Measurements from ENCODE around the gene OR4Q2. TPM values are rescaled to one million over a fixed set of nuclear protein-coding genes. Genes with fewer than 3 reads are reported as not detected.
"Not testable (repeated sequence)": the region's sequence is repeated elsewhere in the genome, so short reads cannot be mapped to it uniquely, and the experiment has no call there.

Gene OR4Q2
- not detected for total RNA-seq

DNA sequence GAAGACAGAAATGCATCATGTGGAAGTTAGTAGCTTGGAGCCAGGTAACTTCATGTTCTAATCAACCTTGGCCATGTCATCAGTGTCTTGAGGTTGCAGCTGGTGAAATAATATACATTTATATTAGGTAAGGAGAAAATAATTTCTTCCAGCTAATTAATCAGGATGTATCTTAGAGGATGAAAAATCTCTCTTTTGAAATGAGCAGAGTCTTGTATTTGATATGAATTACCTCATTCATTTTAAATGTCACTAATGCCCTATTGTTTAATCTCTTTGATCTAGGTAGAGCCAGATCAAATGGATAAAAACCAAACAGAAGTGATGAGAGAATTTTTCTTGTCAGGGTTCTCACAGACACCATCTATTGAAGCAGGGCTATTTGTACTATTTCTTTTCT, at the start of gene OR4Q2:
OR4Q2 (plus strand) TSS at position 301 of the 400 bp plus-strand sequence.
- DNase-seq, result no peak
- H3K9me3 Mint-ChIP-seq, result peaks cover 6% of the 10 kb centered on the region
- H3K27me3 Mint-ChIP-seq, result no peaks in the 10 kb centered on the region
- H3K27ac Mint-ChIP-seq, result no peak within 1 kb of the TSS
- no peaks in the 10 kb centered on the region for H3K4me1 Mint-ChIP-seq
- no peaks in the 10 kb centered on the region for H3K36me3 Mint-ChIP-seq
- no peak within 1 kb of the TSS for H3K4me3 Mint-ChIP-seq

DNA sequence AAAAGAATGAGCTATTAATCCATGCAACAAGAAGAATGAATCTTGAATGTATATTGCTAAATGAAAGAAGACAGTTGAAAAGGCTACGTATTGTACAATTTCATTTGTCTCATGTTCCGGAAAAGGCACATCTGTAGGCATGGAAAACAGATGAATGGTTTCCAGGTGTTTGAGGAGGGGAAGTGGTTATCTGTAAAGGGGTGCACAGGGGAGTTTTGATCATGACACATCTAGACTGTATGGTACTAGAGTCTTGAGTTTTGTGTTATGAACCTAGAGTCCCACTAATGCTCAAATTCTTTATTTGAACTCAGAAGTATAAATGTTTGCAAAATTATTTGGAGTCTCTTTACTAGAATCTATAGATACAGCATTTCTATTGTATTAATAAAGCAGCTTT, 32.2 kb upstream of the OR4Q2 start:
- H3K27me3 Mint-ChIP-seq, H3K4me3 Mint-ChIP-seq, DNase-seq, H3K36me3 Mint-ChIP-seq, H3K9me3 Mint-ChIP-seq, H3K27ac Mint-ChIP-seq: not testable (repeated sequence)
- peaks cover 19% of the 10 kb centered on the region for H3K4me1 Mint-ChIP-seq

- no peak overlapping the region for H3K4me3 Mint-ChIP-seq
- H3K27me3 Mint-ChIP-seq, result no peaks in the 10 kb centered on the region
- DNase-seq, result peak; percentile 1
- H3K4me1 Mint-ChIP-seq, result peaks cover 26% of the 10 kb centered on the region
- peaks cover 9% of the 10 kb centered on the region for H3K9me3 Mint-ChIP-seq
- no peak overlapping the region for H3K27ac Mint-ChIP-seq
- peaks cover 2% of the 10 kb centered on the region for H3K36me3 Mint-ChIP-seq
Observed at GRCh38 chr14:19974844-19975243, 27.1 kb upstream of the OR4Q2 start.

- Mint-ChIP-seq H3K36me3 (peaks cover 2% of the 10 kb centered on the region), H3K27ac (no peak within 1 kb of the TSS), H3K9me3 (peaks cover 9% of the 10 kb centered on the region), H3K4me3 (no peak within 1 kb of the TSS), H3K27me3 (no peaks in the 10 kb centered on the region), H3K4me1 (peaks cover 26% of the 10 kb centered on the region)
- DNase-seq, result no peak
Observed at GRCh38 chr14:19975291-19975690, 26.7 kb upstream of the OR4Q2 start, which contains the start of gene OR4K15. OR4K15 (plus strand) TSS chr14:19975591; CDS start chr14:19975591, 0 bp downstream.

- H3K27ac Mint-ChIP-seq, result no peak overlapping the region
- H3K36me3 Mint-ChIP-seq, result no peaks in the 10 kb centered on the region
- H3K4me3 Mint-ChIP-seq, result no peak overlapping the region
- H3K4me1 Mint-ChIP-seq, result no peaks in the 10 kb centered on the region
- H3K9me3 Mint-ChIP-seq, result peaks cover 7% of the 10 kb centered on the region
- no peaks in the 10 kb centered on the region for H3K27me3 Mint-ChIP-seq
- DNase-seq, result no peak
Observed at GRCh38 chr14:19993438-19993837, 8.5 kb upstream of the OR4Q2 start.

- DNase-seq, result no peak
- Mint-ChIP-seq H3K36me3 (no peaks in the 10 kb centered on the region), H3K27me3 (no peaks in the 10 kb centered on the region), H3K27ac (no peak overlapping the region), H3K4me1 (no peaks in the 10 kb centered on the region), H3K4me3 (no peak overlapping the region), H3K9me3 (peaks cover 6% of the 10 kb centered on the region)
Observed at GRCh38 chr14:20002319-20002718, 356 bp downstream of the OR4Q2 start.

DNA sequence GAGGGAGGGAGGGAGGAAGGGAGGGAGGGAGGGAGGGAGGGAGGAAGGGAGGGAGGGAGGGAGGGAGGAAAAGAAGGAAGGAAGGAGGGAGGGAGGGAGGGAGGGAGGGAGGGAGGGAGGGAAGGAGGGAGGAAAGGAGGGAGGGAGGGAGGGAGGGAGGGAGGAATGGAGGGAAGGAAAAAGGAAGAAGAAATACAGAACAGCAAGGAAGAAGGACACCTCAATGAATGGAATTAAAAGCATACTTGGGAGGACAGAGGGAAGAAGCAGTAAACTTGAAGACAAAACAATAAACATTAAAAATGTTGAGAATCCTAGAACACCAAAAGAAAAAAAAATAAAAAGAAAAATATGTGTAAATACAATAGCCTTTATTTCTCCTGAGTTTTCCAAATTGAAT, 6.2 kb downstream of the OR4Q2 start:
- Mint-ChIP-seq H3K27ac (no peak overlapping the region), H3K4me3 (no peak overlapping the region), H3K4me1 (no peaks in the 10 kb centered on the region), H3K9me3 (peaks cover 14% of the 10 kb centered on the region), H3K27me3 (no peaks in the 10 kb centered on the region), H3K36me3 (no peaks in the 10 kb centered on the region)
- DNase-seq, result no peak

- Mint-ChIP-seq H3K4me3 (no peak within 1 kb of the TSS), H3K9me3 (no peaks in the 10 kb centered on the region), H3K27ac (no peak within 1 kb of the TSS), H3K4me1 (no peaks in the 10 kb centered on the region), H3K27me3 (no peaks in the 10 kb centered on the region), H3K36me3 (no peaks in the 10 kb centered on the region)
- no peak for DNase-seq
Observed at GRCh38 chr14:20019257-20019865, 17.4 kb downstream of the OR4Q2 start, which contains the start of gene OR4K14. OR4K14 (minus strand) TSS chr14:20019307; CDS start chr14:20015193, 4,114 bp downstream.

- Mint-ChIP-seq H3K36me3 (no peaks in the 10 kb centered on the region), H3K4me3 (no peak overlapping the region), H3K9me3 (no peaks in the 10 kb centered on the region), H3K4me1 (no peaks in the 10 kb centered on the region), H3K27ac (no peak overlapping the region), H3K27me3 (no peaks in the 10 kb centered on the region)
- no peak for DNase-seq
Observed at GRCh38 chr14:20031058-20031457, 29.1 kb downstream of the OR4Q2 start.

- no peaks in the 10 kb centered on the region for H3K4me1 Mint-ChIP-seq
- peaks cover 2% of the 10 kb centered on the region for H3K9me3 Mint-ChIP-seq
- no peak overlapping the region for H3K27ac Mint-ChIP-seq
- no peaks in the 10 kb centered on the region for H3K36me3 Mint-ChIP-seq
- no peak overlapping the region for H3K4me3 Mint-ChIP-seq
- H3K27me3 Mint-ChIP-seq, result no peaks in the 10 kb centered on the region
- DNase-seq, result no peak
Observed at GRCh38 chr14:20035449-20035848, 33.5 kb downstream of the OR4Q2 start.

- H3K9me3 Mint-ChIP-seq, result peaks cover 3% of the 10 kb centered on the region
- no peak within 1 kb of the TSS for H3K27ac Mint-ChIP-seq
- no peaks in the 10 kb centered on the region for H3K36me3 Mint-ChIP-seq
- no peaks in the 10 kb centered on the region for H3K4me1 Mint-ChIP-seq
- no peaks in the 10 kb centered on the region for H3K27me3 Mint-ChIP-seq
- DNase-seq, result no peak
- no peak within 1 kb of the TSS for H3K4me3 Mint-ChIP-seq
Observed at GRCh38 chr14:20035938-20036337, 34.0 kb downstream of the OR4Q2 start, which contains the start of gene OR4K13. OR4K13 (minus strand) TSS chr14:20036038; CDS start chr14:20034758, 1,280 bp downstream.

- no peak overlapping the region for H3K27ac Mint-ChIP-seq
- no peaks in the 10 kb centered on the region for H3K36me3 Mint-ChIP-seq
- no peak for DNase-seq
- H3K9me3 Mint-ChIP-seq, result peaks cover 4% of the 10 kb centered on the region
- peaks cover 4% of the 10 kb centered on the region for H3K27me3 Mint-ChIP-seq
- no peaks in the 10 kb centered on the region for H3K4me1 Mint-ChIP-seq
- no peak overlapping the region for H3K4me3 Mint-ChIP-seq
Observed at GRCh38 chr14:20044243-20044642, 42.3 kb downstream of the OR4Q2 start.

GRCh38 chr14:20048202-20048601, 46.2 kb downstream of the OR4Q2 start:
- Mint-ChIP-seq H3K4me1 (no peaks in the 10 kb centered on the region), H3K4me3 (no peak overlapping the region), H3K27me3 (peaks cover 7% of the 10 kb centered on the region), H3K27ac (no peak overlapping the region), H3K9me3 (no peaks in the 10 kb centered on the region), H3K36me3 (no peaks in the 10 kb centered on the region)
- DNase-seq, result no peak

Measured in activated naive CD8-positive, alpha-beta T cell treated with anti-CD3 and anti-CD28 coated beads for 36 hours (primary cell).